NCI-H187 (cell line): Measurements from ENCODE around the gene SFXN5.

Experiments
- DNase-seq, 2 experiments: peaks; one replicate each; lab custom pipeline; 2025; lab: John Stamatoyannopoulos, UW

Gene SFXN5

DNA sequence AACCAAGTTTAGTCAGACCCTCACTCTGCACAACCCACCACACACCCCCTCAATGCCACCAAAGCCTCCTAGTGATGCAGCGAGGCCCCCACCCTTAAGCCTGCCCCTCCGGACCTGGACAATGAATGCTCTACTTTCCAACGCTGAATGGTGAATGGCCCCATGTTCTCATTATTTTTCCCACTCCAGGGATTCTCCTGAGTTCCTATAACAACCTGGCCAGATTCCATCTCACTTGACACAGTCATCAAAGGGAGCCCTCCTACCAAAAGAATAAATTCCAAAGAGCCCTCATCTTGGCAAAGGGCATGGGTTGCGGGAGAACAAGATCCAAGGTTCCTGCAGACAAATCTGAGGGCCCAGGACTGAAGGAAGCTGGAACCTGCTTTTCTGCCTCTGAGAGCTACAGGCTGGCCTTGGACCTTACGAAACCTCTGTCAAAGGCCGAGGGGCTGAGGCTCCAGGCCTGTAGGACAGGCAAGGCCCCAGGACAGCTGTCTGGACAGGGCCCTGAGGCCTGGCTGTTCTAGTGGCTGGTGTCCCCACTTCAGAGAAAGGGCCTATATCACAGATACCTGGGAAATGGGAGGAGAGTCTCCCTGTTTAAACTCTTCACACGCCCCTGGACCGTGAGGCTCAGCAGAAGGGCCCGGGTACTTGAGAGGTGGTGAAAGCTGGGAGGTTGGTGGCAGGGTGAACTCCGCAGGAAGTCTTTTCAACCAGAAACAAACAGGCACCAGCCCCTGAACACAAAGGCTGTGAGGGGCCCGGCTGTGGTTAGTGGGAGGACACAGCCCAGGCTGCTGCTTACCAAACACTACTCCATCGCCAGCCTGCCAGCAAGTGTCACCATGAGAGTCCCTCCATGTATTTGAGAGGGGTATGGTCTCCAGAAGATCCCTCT is 27.3 kb downstream of the SFXN5 start:
- no peak for DNase-seq

DNA sequence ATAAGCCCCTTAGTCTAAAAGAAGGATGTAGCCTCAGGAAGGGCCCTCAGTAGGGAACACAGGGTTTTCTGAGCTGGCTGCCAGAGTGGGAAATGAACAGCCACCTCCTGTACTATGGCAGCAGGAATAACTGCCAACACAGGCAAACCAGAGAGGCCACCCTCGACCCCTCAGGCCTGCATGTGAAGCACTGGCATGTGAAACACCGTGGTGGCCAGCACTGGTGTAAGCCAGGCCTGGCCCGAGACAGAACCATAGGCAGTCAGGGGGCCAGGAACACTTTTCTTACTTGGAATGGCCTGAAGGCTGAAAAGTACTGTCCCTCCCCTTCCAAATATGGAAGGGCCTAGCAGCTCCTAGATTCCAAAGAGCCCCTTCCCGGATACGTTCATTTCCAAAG is 28.2 kb downstream of the SFXN5 start:
- DNase-seq = no peak

DNA sequence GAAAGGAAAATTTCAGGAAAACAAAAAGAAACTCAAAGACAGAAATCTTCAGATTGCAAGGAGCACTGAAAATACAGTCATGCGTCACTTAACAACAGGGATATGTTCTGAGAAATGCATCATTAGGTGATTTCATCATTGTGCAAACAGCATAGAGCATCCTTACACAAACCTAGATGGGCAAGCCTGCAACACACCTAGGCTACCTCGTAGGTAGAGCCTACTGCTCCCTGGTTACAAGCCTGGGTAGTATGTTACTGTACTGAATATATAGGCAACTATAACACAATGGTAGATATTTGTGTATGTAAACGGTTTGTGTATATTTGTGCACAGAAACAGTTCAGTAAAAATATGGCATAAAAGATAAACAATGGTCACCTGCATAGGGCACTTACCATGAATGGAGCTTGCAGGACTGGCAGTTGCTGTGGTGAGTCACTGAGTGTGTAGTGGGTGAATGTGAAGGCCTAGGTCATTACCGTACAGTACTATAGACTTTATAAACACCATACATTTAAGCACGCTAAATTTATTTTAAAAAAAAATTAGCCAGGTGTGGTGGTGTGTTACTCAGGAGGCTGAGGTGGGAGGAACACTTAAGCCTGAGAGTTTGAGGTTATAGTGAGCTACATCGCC is 33.4 kb downstream of the SFXN5 start:
- no peak for DNase-seq

DNA sequence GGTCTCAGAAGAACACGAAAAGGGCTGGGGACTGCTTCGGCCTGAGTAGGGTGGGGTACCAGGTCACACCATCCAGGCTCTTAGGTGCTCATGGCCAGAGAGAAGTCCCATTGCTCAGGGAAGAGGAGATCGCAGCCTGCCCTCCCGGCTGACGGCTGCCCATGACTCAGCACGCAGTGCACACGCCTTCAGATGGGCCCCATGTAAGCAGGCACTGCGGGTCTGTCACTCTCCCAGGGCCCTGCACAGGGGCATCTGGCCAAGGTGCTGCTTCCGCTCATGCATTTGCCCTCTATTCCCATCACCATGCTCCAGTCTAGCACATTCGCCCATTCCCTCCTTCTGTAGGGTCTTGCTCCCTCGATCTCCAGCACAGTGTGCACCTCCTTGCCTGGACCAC is 34.7 kb downstream of the SFXN5 start:
- no peak for DNase-seq

DNA sequence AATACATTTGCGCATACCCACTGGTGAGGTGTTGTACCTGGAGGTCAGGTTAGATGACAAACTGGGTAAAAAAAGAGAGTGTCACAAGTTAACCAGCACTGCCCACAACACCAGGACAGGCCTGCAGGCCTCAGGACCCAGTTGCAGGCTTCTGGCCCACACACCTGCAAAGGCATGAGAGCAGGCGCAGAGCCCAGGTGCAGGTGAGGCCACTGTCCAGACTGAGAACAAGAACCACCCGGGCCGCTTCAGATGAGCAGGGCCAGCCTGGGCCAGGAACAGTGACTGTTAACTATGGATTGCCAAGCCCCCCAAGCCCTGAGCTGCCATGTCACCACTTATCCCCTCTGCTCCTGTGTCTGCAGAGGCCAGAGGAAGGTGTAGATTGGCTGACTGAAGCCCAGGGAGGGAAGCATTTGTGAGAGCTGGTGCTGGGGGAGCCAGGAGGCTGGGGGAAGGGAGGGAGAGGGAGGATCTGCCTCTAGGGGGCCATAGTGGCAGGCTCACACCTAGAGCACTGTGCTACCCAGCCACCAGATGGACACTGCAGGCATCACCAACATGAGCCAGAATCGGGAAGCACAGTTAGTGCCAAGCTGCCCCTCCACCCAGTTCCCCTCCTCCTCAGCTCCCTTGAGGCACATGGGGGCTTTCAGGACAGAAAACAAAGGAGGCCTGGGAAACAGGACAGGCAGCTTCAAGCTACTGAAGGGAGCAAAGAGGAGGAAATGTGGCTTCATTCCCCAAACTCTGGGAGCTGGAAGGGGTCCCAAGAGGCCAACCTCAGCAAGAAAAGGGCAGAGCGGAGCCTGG is 35.4 kb downstream of the SFXN5 start:
- no peak for DNase-seq

DNA sequence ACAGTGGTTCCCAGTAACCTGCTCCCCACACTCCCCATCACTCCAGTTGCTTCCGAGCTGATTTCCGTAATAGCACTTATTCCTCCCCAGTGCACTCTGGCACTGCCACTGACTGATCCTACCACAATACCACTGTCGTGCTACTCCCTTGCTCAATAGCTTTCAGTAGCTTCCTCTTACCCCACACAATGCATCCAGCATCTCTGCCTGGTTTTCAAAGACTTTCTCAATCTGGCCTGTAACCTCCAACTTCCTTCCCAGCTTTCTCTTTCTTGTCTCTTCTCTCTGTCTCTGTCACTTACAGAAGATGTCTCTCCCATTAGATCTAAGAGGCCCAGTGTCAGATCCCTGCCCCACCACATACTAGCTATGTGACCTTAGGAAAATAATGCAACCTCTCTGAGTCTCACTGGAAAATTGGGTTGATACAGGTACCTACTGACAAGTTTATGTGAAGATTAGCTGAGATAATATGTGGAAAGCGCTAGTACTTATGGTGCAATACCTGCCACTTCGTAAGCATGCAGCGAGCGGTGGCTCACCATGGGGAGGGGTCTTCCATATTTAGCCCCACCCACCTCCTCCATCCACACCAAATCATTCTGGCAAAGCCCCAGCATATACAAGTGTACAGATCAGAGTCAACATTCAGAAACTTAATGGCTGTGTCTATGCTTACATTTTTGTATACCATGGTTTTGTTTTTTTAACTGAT is 36.7 kb downstream of the SFXN5 start:
- no peak for DNase-seq

DNA sequence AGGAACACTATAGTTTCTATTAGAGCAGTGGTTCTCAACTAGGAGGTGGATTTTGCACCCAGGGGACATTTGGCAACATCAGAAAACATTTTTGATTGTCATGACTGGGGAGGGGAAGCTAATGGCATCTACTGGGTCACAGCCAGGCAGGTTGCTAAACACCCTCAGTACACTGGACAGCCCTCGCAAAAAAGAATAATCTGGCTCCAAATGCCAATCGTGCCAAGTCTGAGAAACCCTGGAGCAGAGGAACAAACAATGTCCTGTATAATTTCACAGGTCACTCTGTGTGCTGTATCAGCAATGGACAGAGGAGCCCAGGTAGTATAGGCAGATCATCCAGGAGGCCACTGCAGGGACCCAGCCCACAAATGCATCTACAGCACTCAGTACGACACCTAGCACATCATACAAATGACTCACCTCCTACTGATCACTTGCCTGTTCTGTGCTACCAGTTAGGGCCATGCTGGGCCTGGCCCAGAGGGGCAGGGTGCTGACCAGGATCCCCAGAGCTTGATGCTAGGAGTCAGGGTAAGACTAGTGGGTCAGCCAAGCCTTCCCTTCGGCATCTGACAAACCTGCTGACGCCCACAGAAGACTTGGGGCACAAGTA is 37.6 kb downstream of the SFXN5 start:
- no peak for DNase-seq

DNA sequence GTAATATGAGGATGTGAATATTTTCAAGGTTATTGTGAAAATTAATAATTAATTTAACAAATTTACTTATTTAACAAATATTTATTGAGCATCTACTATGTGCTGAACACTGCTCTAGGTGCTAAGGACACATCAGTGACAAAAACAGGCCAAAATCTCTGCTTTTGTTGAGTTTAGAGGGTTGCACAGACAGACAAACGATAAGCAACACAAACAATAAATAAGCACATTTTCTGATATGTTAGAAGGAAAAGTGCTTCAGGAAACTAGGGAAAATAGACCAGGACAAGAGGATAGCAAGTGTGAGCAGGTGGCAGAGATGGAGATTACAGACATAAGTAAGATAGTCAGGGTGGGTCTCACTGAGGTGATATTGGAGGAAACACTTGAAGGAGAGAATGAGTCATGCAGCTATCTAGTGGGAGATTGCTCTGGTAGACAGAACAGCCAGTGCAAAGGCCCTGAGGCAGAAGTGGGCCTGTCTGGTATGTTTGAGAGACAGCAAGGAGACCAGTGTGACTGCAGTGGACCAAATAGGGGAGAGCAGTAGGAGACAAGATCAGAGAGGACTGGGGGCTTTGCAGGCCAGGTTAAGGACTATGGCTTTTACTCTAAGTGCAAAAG is 38.3 kb downstream of the SFXN5 start:
- no peak for DNase-seq

DNA sequence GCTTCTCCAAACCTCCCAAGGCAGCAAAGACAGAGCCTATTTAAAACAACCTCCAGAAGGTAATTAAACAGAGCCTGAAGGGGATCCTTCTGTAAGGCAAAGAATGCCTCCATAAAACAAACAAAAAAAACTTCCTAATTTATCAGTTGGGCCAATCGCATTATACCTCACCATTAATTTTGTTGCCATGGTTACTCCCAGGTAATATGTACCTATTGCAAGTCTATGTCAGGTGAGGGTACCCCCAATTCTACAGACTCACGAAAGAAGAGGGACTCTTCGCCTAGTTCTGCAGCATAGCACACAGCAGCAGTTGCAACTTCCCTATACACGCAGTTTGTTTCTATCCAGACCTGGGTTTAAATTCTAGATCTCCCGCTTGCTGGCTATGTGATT is 38.8 kb downstream of the SFXN5 start:
- no peak for DNase-seq

DNA sequence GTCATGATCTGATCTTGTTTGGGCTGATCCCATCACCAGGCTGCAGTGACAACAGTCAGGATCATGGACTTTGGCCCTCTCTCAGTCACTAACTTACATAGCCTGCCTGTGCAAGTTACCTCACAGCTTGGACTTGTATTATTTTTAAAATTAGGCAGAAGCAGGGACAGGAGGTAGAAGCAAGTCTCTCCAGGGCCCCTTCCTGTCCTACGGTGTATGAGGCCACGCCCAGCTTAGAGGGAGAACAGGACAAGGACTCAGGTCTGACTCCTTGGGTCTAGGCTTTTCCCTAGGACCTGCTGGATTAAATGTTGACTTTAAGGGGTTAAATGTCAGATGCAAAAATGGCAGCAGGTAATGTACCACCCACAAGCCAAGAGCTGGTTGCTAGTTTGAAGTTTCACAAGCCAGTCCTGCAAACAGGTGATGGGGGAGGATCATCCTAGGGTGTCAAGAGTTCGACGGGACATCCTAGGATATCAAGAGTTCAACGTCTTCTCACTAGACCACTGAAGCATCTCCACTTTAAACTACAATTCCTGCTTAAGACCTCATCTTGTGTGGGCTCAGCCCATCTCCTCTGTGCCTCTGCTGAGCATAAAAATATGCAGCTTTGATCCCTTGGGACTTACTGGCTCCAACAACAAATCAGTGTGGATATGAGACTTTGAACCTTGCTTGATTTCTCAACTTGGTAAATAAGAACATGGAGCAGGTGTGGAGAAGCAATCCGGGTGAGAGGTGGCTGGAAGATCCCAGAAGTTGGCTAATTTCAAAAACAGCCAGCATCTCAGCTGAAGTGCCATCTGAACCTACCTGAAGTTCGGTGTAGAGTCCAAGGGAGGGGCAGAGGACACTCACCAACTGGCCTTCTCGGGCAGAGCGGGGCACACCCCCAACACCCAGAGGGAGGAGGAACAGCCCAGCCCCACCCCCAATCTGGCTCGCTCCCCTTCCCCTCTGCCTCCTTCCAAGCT is 39.5 kb downstream of the SFXN5 start:
- DNase-seq = no peak

DNA sequence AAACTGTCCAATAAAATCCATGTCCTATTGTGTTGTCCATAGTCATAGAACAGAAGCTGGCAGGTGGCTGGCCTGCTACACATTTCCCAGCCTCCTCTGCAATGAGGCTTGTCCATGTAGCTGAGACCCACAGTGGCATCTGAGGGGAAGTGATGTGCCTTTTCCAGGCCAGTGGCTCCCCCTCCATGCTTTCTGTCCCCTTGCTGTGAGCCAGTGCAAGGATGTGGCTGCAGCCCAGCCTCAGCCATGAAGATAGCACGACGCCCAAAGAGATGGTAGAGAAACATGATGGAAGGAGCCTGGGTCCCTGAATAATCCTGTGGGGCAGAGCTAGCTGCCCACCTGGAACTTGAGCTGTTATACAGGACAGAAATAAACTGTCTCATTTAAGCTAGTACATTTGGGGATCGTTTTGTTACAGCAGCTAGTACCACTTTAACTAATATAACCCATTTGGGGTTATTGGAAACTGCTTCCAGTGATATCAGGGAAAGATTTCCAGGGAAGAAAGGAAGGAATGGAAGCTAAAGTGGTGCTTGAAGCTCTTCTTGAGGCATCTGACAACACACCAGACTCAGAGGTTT is 40.3 kb downstream of the SFXN5 start:
- no peak for DNase-seq

DNA sequence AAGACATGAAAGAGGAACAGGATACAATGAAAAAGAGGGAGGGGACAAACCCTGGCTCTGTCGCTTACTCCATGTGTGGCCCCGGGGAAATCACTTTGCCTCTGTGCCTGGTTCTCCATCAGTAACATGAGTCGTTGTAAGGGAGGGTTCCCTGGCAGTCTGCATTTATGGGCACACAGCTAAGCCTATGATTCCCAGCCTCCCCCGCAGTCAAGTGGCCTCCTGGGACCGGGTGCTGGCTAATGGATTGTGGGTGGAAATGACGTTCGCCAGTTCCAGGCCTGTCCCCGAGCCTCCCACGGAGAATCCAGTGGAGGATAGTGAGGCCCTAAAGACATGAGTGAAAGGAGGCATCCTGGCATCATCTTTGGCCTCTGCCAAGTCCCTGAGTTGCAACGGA is 42.7 kb downstream of the SFXN5 start:
- peak; percentile 26 to 32 for DNase-seq

DNA sequence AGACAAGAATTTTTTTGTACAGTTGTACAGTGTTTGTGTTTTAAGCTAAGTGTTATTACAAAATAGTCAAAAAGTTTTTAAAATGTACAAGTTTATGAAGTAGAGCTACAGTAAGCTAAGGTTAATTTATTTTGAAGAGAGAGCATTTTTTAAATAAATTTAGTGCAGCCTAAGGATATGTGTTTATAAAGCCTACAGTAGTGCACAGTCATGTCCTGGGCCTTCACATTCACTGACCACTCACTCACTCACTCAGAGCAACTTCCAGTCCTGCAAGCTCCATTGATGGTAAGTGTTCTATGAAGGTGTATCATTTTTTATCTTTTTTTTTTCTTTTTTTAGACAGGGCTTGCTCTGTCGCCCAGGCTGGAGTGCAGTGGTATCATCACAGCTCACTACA is 44.2 kb downstream of the SFXN5 start:
- no peak for DNase-seq

DNA sequence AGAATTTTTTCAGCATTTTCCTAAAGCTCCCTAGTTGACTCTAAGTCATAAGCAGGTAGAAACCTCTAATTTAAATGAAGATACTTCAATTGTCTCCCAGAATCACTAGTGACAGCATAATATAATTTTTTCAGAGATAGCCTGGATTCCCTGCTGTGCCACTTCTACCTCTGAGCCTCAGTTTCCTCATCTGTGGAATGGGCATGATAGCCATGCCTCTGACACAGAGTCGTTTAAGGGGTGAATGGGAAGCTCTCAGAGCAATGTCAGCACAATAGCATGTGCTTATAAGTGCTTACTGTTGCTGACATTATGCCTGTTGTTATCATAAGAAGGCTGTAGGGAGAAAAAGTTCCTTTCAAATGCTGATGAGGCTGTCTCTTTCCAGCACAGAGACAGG is 48.0 kb downstream of the SFXN5 start:
- DNase-seq = no peak

DNA sequence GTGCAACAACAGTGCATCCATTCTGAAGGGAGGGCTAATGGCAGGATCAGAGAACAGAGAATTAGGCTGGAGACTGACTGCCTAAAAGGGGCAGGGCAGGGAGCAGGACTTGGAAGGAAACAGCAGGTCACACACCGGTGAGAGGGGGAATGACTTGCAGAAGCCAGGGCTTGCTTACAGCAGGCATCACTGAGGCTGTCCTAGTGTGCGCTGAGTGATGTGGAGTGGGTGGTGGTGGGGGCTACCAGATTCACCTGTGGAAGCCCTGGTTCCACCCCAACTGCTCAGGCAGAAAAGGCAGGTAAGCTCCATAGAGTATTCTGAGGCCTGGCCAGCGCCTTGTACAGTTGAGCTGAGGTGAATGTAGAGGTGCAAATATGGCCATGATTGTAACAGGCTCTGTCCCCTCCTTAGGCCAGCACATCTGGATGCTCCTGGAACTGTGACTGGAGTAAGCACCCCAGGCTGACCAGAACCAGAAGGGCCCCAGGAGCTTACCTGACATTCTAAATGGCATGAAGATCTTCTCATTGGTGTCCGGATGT is 49.4 kb downstream of the SFXN5 start:
- DNase-seq = no peak

DNA sequence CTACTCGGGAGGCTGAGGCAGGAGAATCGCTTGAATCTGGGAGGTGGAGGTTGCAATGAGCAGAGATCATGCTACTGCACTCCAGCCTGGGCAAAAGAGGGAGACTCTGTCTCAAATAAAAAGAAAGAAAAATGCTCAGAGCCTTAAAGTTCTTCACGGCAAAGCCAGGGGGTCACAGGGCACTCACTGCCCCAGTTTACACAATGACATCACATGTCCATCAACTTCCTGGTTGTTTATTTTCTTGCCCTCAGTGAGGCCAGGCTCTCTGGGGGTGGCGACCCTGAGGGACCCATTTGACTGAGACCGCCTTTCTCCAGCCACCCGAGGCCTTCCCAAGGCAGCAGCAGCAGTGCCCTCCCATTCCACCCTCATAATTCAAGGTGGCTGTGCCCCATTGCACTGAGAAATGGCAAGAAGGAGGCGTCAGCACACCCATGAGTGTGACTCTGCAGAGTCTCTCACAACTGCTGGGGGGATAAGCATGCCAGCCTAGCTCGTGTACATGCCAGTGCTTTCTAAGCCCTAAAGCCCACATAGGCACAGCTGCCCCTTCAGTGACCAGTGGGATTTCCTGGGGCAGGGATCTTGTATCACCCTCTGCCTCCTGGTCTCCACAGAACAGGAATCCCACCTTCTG is 50.0 kb downstream of the SFXN5 start:
- no peak for DNase-seq

DNA sequence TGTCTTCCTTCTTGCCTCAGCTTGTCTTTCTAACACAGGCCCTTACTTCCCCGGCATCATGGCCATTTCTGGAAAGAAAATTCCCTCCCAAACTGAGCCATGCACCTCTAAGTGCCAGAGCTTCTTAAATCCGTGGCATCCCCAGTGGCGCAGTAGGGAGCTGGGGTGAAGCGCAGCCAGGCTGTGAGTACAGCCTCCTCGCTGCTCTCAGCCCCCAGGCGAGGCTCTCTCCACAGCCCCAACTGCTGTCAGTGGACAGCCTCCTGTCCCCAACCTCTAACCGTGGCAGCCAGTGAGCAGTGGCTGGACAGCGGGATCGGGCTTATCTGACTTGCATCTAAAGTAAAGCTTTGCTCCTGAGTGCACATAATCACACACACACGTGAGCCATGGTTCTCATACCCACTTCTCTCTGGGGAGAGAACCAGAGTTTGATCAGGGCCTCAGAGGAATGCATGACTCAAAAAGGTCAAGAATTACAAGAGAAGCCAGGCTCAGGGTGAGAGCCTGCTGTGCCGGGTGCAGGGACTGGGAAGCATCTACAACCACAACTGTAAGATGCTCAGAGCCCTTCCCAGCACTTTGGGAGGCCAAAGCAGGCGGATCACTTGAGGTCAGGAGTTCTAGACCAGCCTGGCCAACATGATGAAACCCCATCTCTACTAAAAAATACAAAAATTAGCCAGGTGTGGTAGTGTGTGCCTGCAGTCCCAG is 50.7 kb downstream of the SFXN5 start:
- DNase-seq = no peak

DNA sequence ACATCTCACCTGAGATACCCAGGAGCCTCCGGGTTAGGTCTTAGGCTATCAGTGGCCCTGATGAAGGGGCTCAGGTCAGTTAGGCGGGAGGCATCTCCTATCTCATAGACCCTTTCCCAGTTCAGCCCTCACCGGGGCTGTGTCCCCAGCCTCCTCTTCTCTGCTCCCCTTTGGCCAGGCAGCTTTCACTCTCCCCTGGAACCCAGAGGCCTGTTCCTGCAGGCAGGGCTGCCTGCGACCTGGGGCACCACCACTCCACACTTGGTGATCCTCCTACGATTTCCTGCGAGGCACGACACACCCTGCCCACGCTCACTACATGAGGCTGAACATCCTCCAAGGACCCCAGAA is 51.2 kb downstream of the SFXN5 start:
- DNase-seq = no peak
